Astrocyte of the spinal cord (primary cell): ENCODE measurements around the gene RXRG.

Experiments
- DNase-seq: peaks from one replicate; pipeline ENCODE4 v3.0.0; 2011; ENCODE audit warnings: low read depth, low spot score
- H3K4me3 ChIP-seq: 2 replicates; pipeline ENCODE4 v1.5.1; 2011; ENCODE audit warnings: low read depth, mild to moderate bottlenecking, low read length, moderate library complexity
- in situ Hi-C: cut with HindIII; loops from 2 replicates; pipeline ENCODE4 v1.10.0; 2017; ENCODE audit warnings: low sequenced_read_pairs
- TF ChIP-seq, protein P1 (sequence below): IDR thresholded peaks from 2 replicates; pipeline ENCODE4 v1.5.1; 2012; ENCODE audit warnings: low read depth, mild to moderate bottlenecking, low read length, inconsistent platforms

Gene RXRG

DNA sequence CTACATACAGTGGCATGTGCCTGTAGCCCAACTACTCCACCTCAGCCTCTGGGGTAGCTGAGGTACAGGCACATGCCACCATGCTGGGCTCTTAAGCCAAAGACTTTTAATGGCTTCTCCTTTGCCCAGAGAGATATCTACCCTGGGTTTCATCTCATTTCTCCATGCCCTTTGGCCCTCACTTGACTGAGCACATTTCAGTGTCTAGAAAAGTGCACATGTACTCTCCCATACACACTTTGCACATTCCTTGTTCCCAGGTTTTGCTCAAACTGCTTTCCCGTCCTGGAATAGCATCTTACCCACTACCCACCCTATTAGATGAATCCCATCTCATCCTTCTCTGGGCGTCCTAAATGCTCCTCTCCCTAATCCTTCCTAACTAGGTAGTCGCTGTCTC lies 10.2 kb upstream of the RXRG start:
- in situ Hi-C loops, result no loop called here
- no peak for DNase-seq
- no peak overlapping the region for H3K4me3 ChIP-seq
- TF ChIP-seq, protein P1, sequence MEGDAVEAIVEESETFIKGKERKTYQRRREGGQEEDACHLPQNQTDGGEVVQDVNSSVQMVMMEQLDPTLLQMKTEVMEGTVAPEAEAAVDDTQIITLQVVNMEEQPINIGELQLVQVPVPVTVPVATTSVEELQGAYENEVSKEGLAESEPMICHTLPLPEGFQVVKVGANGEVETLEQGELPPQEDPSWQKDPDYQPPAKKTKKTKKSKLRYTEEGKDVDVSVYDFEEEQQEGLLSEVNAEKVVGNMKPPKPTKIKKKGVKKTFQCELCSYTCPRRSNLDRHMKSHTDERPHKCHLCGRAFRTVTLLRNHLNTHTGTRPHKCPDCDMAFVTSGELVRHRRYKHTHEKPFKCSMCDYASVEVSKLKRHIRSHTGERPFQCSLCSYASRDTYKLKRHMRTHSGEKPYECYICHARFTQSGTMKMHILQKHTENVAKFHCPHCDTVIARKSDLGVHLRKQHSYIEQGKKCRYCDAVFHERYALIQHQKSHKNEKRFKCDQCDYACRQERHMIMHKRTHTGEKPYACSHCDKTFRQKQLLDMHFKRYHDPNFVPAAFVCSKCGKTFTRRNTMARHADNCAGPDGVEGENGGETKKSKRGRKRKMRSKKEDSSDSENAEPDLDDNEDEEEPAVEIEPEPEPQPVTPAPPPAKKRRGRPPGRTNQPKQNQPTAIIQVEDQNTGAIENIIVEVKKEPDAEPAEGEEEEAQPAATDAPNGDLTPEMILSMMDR, result no peak

DNA sequence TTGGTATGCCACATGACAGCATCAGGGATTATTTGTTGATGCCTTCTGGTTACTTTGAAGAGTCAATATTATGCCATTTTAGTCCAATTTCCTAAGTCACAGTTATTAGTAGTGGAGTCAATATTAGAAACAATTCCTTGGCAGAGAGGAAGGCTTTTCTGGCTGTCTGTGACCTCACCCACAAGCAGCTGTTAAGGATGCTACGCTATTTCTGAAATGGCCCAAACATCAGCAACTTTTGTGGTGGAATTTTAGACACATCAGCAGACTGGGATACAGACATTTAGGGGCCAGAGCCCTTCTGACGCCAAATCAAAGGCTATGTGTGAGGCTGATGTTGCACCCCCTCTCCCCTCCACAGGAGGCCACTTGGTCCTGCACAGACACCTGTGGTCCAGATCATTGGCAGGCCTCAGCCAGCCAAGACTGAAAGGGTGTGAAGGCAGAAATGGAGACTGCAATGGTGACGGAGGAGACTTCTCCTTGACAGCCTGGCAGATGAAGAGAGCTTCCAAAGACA lies 9.2 kb upstream of the RXRG start:
- in situ Hi-C loops, result no loop called here
- H3K4me3 ChIP-seq, result no peak overlapping the region
- TF ChIP-seq, protein P1, result no peak
- no peak for DNase-seq

DNA sequence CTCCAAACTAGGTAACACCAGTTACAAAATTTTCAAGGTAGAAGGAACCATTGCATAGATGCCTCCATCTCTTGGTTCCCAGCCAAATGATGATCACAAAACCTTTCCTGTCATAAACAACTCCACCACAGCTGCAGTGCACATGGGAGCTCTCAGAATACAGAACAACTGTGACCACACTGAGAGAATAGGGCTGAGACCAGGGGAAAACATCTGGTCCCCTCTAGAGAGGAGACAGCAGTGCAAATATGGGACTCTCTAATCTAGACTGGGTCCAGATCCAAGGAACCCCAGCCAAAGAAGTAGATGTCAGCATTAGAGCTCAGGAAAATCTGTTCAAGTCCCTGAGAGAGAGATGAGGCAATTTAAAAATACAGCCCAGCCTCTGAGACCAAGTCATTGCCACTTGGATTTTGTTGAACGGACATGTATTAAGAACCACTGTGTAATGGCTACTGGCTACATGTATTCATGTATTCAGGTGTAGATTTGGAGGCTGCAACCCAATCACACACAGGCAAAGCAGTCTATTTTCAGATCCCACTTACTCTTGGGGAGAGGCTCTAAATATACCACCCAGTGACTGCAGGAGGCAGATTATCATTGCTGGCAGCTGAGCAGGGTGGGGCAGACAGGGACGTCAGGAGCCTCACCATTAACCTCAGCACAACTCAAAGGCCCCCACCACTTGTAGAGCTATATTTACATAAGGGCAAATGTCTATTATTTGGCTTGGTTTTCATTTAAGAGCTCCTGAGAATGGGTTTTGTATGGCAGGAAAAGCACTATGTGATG lies 7.6 kb upstream of the RXRG start:
- DNase-seq, result no peak
- TF ChIP-seq, protein P1, result no peak
- no peak overlapping the region for H3K4me3 ChIP-seq
- in situ Hi-C loops, result no loop called here

DNA sequence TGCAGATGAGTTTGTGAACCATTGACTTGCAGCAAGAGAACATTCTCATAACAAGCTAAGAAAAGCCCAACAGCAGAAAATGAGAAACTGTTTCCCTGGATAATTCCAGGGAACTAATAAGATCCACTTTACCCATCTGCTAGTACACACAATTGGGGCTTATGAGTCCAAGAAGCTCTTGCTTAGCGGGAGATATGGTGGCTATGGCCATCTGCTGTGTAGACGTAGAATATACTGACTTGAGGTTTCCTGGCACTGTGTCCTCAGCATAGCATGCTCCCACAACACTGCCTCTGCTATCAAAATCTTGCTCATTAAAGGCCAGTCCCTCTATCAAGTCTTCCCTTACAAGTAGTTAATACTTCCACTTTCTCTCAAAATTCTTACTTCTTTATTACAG lies 6.8 kb upstream of the RXRG start:
- TF ChIP-seq, protein P1, result no peak
- no peak for DNase-seq
- H3K4me3 ChIP-seq, result no peak overlapping the region
- in situ Hi-C loops, result no loop called here

DNA sequence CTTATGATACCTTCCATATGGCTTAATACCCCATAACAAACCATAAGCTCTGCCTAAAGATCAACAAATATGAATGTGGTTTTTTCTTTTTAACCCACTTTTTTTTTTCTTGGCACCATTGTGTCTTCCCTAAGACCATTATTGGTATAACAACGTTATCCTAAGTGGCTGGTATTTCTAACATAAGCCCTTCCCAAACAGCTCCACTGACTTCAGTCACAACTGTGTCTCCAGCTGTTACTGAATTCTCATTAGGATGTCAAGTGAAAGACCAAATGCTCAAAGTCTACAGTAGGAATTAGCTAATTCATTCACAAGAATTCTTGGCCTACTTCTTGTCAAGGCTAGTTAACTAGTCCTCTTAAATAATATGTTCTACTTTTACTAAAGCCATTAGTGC lies 4.2 kb upstream of the RXRG start:
- no peak for DNase-seq
- TF ChIP-seq, protein P1, result no peak
- in situ Hi-C loops, result no loop called here
- no peak overlapping the region for H3K4me3 ChIP-seq

DNA sequence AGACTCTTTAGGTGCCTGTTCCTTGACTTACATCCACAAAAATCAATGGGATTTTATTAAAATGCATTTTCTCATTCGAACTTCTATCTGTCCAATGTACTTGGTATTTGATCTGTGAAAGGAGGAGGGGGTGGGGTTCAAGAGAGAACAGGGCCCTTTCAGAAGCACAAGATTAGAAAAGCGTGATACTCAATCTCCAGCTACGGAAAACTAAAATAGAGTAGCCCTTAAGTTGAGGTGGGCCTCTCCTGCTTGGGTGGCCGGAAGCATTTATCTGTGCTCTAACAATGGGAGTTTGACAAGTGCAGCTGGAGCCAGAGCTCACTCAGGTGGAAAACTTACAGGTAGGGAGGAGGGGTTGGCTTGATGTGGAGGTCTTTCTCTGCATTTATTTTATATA lies 462 bp upstream of the RXRG start:
- TF ChIP-seq, protein P1, result no peak
- DNase-seq, result no peak
- in situ Hi-C loops, result no loop called here
- no peak overlapping the region for H3K4me3 ChIP-seq
